Stimulated activated CD4-positive, alpha-beta T cell treated with anti-CD3 and anti-CD28 coated beads, Interleukin-4, amount 100 ng/mL, for 1 hour (primary cell): ENCODE measurements around the gene NKD1.
"Not testable (repeated sequence)": the region's sequence is repeated elsewhere in the genome, so short reads cannot be mapped to it uniquely, and the experiment has no call there.

Source experiments
- DNase-seq: peaks from one replicate; pipeline ENCODE4 v3.0.0-alpha.2; 2020

NKD1 gene

GRCh38 chr16:50520451-50521245 is 27.5 kb upstream of the NKD1 start:
- DNase-seq: no peak

- DNase-seq: no peak
These were observed 26.8 kb upstream of the NKD1 start for GRCh38 chr16:50521246-50521900.

GRCh38 chr16:50522324-50522723 is 25.9 kb upstream of the NKD1 start:
- DNase-seq: no peak

- no peak for DNase-seq
These were observed 24.5 kb upstream of the NKD1 start for GRCh38 chr16:50523710-50524109.

- no peak for DNase-seq
These were observed 22.9 kb upstream of the NKD1 start for GRCh38 chr16:50525262-50525661.

- DNase-seq: no peak
These were observed 22.5 kb upstream of the NKD1 start for GRCh38 chr16:50525716-50526115.

GRCh38 chr16:50526249-50526648 is 21.9 kb upstream of the NKD1 start:
- no peak for DNase-seq

- no peak for DNase-seq
These were observed 21.4 kb upstream of the NKD1 start for GRCh38 chr16:50526796-50527195.

- no peak for DNase-seq
These were observed 19.4 kb upstream of the NKD1 start for GRCh38 chr16:50528820-50529219.

GRCh38 chr16:50529334-50529733 is 18.9 kb upstream of the NKD1 start:
- DNase-seq: no peak

- no peak for DNase-seq
These were observed 17.6 kb upstream of the NKD1 start for GRCh38 chr16:50530277-50531236.

- DNase-seq: no peak
These were observed 16.8 kb upstream of the NKD1 start for GRCh38 chr16:50531359-50531758.

- no peak for DNase-seq
These were observed 16.3 kb upstream of the NKD1 start for GRCh38 chr16:50531901-50532300.

- DNase-seq: no peak
These were observed 15.6 kb upstream of the NKD1 start for GRCh38 chr16:50532576-50532975.

GRCh38 chr16:50533317-50533716 is 14.9 kb upstream of the NKD1 start:
- DNase-seq: no peak

GRCh38 chr16:50534091-50534490 is 14.1 kb upstream of the NKD1 start:
- DNase-seq: no peak

GRCh38 chr16:50534556-50534955 is 13.6 kb upstream of the NKD1 start:
- no peak for DNase-seq

- no peak for DNase-seq
These were observed 13.2 kb upstream of the NKD1 start for GRCh38 chr16:50534958-50535357.

- DNase-seq: no peak
These were observed 12.5 kb upstream of the NKD1 start for GRCh38 chr16:50535506-50536257.

GRCh38 chr16:50536258-50536645 is 11.9 kb upstream of the NKD1 start:
- DNase-seq: not testable (repeated sequence)

GRCh38 chr16:50537533-50538290 is 10.5 kb upstream of the NKD1 start:
- DNase-seq: no peak
